ENCODE data around the gene OBI1. TPM values are rescaled to one million over a fixed set of nuclear protein-coding genes. Genes with fewer than 3 reads are reported as not detected.
"Not testable (repeated sequence)": the region's sequence is repeated elsewhere in the genome, so short reads cannot be mapped to it uniquely, and the experiment has no call there.

Gene OBI1
- total and polyA plus RNA-seq, 2 donors (not counting 3 experiments of a cell fraction or from before 2014, with no cell fraction given), result 5.0 to 16.1 TPM

- intact Hi-C loops (cut with micrococcal nuclease); dilution Hi-C loops (cut with MboI; ENCODE audit: extremely low pct_ligation_motif_present, low sequenced_read_pairs); H3K36me3 ChIP-seq (ENCODE audit: control insufficient read depth in 2 of 2, extremely low read depth in 1 of 2, insufficient read depth in 2 of 2, low read length in 2 of 2); CTCF ChIA-PET; H2AFZ ChIP-seq (ENCODE audit: low read depth, low read length); H3K4me2 ChIP-seq (ENCODE audit: insufficient read depth, low read length); H4K20me1 ChIP-seq (replicated peaks; ENCODE audit: control insufficient read depth, extremely low read depth, insufficient read depth, low read length); H3K9me3 ChIP-seq (replicated peaks; ENCODE audit: control insufficient read depth, insufficient read depth, low read length); H3K9me1 ChIP-seq (replicated peaks; ENCODE audit: control insufficient read depth, extremely low read depth, insufficient read depth, low read length); H3K27ac ChIP-seq (ENCODE audit: insufficient read depth, low read depth, low read length); FAIRE-seq; H3K9ac ChIP-seq (replicated peaks; ENCODE audit: extremely low read depth, insufficient read depth, low read length); BruUV-seq (replicated peaks); H3K4me3 ChIP-seq (replicated peaks in 1 of 3; ENCODE audit: insufficient read depth in 1 of 3, low read depth in 1 of 3, low read length in 3 of 3); H3K27me3 ChIP-seq (ENCODE audit: control insufficient read depth in 2 of 2, insufficient read depth in 2 of 2, low read length in 2 of 2): not testable (repeated sequence)
- POLR2A ChIA-PET, result interaction anchor here (0.6 kb wide), 1 partner anchor 713 kb away, joined by 3 read pairs; no protein-coding TSS in a partner anchor
- Histone ChIP-seq H3K4me1 (ENCODE audit: control insufficient read depth, extremely low read depth, insufficient read depth, low read length) (peaks cover 37% of the 10 kb centered on the region), H3K79me2 (ENCODE audit: control insufficient read depth, insufficient read depth, low read length) (peaks cover 83% of the 10 kb centered on the region)
- TF ChIP-seq GATA2 (IDR thresholded peaks at IDR 0.05; ENCODE audit: insufficient read depth, insufficient read length, low read depth, low read length), result peak; percentile 32
- DNase-seq (ENCODE audit: low read depth, low spot score), result peak; percentile 46
Observed at GRCh38 chr13:78647109-78647678, 11.8 kb downstream of the OBI1 start.

GRCh38 chr13:78638216-78638615 is 20.7 kb downstream of the OBI1 start:
- Histone ChIP-seq H3K9me1 (replicated peaks; ENCODE audit: control insufficient read depth, extremely low read depth, insufficient read depth, low read length) (no peaks in the 10 kb centered on the region), H3K4me1 (ENCODE audit: control insufficient read depth, extremely low read depth, insufficient read depth, low read length) (no peaks in the 10 kb centered on the region), H3K4me2 (ENCODE audit: insufficient read depth, low read length) (no peak overlapping the region), H2AFZ (ENCODE audit: low read depth, low read length) (no peak overlapping the region), H3K79me2 (ENCODE audit: control insufficient read depth, insufficient read depth, low read length) (peaks cover 3% of the 10 kb centered on the region), H3K4me3 (replicated peaks in 1 of 3; ENCODE audit: insufficient read depth in 1 of 3, low read depth in 1 of 3, low read length in 3 of 3) (no peak overlapping the region), H3K36me3 (ENCODE audit: control insufficient read depth in 2 of 2, extremely low read depth in 1 of 2, insufficient read depth in 2 of 2, low read length in 2 of 2) (peaks cover 2 to 9% of the 10 kb centered on the region in 2 experiments), H4K20me1 (replicated peaks; ENCODE audit: control insufficient read depth, extremely low read depth, insufficient read depth, low read length) (no peaks in the 10 kb centered on the region), H3K27me3 (ENCODE audit: control insufficient read depth in 2 of 2, insufficient read depth in 2 of 2, low read length in 2 of 2) (no peaks in the 10 kb centered on the region), H3K9me3 (replicated peaks; ENCODE audit: control insufficient read depth, insufficient read depth, low read length) (no peaks in the 10 kb centered on the region), H3K9ac (replicated peaks; ENCODE audit: extremely low read depth, insufficient read depth, low read length) (no peak overlapping the region), H3K27ac (ENCODE audit: insufficient read depth, low read depth, low read length) (no peak overlapping the region)
- BruUV-seq (replicated peaks), result no TSS peak
- POLR2A ChIA-PET, result no interaction called here
- DNase-seq (ENCODE audit: low read depth, low spot score), result no peak
- intact Hi-C loops (cut with micrococcal nuclease) (no loop called here), dilution Hi-C loops (cut with MboI; ENCODE audit: extremely low pct_ligation_motif_present, low sequenced_read_pairs) (no loop called here)
- TF ChIP-seq GATA2 (IDR thresholded peaks at IDR 0.05; ENCODE audit: insufficient read depth, insufficient read length, low read depth, low read length), result no peak
- CTCF ChIA-PET, result no interaction called here
- no peak for FAIRE-seq
